Stimulated activated CD8-positive, alpha-beta memory T cell treated with anti-CD3 and anti-CD28 coated beads, Interleukin-4, amount 100 ng/mL, for 4 hours (primary cell): ENCODE measurements around the gene PIGU.
A peak's percentile ranks its signal among the peaks of the same experiment; 100 is the strongest.
"Not testable (repeated sequence)": the region's sequence is repeated elsewhere in the genome, so short reads cannot be mapped to it uniquely, and the experiment has no call there.

Experiments used
- DNase-seq, 2 donors: peaks; one replicate each; pipeline ENCODE4 v3.0.0-alpha.2; 2020; ENCODE audit warnings: low read depth in 2 of 2, low spot score in 1 of 2

The PIGU gene, protein sequence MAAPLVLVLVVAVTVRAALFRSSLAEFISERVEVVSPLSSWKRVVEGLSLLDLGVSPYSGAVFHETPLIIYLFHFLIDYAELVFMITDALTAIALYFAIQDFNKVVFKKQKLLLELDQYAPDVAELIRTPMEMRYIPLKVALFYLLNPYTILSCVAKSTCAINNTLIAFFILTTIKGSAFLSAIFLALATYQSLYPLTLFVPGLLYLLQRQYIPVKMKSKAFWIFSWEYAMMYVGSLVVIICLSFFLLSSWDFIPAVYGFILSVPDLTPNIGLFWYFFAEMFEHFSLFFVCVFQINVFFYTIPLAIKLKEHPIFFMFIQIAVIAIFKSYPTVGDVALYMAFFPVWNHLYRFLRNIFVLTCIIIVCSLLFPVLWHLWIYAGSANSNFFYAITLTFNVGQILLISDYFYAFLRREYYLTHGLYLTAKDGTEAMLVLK

DNA sequence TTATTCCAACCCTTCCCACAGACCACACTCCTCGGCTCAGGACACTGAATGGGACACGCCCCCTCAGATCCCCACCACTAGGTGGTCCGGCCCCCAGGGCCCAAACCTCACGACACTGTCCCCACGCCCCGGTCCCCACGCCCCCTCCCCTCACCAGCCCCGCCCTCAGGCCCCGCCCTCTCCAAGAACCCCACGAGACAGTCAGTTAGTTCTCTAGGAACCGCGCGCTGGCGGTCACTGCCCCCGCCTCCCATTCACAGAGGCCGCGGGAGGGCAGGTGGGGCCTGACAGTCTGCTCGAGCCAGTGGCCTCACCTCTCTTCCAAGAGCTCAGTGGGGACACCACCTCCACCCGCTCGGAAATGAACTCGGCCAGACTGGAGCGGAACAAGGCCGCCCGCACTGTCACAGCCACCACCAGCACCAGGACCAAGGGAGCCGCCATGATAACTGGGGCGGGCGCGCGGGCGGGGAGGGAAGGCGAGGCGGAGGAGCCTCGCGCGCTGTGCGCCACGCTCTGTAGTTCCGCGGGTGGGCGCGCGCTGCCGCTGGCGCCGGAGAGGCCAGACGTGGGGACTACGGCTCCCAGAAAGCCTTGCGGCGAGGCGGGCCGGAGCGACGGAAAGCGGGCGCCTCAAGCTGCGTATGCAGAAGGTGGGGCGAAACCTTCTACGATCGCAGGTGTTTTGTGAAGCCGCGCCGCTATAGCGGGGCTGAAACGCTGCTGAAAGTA lies at the start of gene PIGU:
Gene PIGU, minus strand, starts transcription at position 451 of the 732 bp plus-strand sequence. Its CDS starts 7 bp downstream, at position 444.
- peak; percentile 86 to 93 for DNase-seq

DNA sequence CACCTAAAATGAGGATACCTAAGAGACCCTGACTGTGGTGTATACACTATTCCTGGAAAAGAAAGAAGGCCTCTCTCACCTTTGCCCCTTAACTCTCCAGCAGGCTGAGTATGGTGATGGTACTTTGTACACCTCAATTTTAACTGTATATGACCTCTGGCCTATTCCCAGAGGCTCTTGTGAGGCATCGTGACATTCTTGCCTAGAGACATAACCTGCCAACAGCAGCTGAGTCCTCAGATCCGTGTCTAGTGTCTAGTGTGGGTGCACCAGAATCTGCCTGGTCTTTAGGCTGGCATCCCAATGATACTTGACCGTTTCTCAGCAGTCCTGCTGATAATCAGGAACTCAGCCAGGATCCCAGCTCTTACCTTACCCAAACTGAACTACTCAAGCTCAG lies 47.3 kb upstream of the PIGU start:
- DNase-seq = no peak

DNA sequence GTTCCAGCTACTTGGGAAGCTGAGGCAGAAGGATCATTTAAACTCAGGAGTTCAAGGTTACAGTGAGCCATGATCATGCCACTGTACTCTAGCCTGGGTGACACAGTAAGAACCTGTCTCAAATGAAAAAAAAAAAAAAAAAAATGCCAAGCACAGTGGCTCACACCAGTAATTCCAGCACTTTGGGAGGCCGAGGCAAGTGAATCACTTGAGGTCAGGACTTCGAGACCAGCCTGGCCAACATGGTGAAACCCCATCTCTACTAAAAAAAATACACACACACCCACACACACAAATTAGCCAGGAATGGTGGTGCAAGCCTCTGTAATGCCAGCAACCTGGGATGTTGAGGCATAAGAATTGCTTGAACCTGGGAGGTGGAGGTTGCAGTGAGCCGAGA lies 45.7 kb upstream of the PIGU start:
- DNase-seq = not testable (repeated sequence)

DNA sequence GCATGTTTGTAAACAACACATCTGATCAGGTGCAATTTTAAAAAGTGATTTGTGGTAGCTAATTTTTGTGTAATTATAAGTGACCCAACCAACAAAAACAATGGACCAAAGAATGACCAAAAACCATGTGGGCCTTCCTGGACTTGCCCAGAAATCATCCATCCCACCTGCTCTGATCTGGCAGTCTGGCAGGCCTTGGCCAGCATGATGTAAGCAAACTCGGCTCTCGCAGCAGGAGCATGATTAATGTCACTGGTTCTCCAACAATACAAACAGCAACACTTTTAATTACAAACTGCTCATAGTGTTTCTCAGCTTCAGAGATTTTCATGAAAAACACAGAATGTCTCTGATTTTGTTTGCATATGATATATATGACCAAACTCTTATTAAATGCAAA lies 43.4 kb upstream of the PIGU start:
- no peak for DNase-seq

DNA sequence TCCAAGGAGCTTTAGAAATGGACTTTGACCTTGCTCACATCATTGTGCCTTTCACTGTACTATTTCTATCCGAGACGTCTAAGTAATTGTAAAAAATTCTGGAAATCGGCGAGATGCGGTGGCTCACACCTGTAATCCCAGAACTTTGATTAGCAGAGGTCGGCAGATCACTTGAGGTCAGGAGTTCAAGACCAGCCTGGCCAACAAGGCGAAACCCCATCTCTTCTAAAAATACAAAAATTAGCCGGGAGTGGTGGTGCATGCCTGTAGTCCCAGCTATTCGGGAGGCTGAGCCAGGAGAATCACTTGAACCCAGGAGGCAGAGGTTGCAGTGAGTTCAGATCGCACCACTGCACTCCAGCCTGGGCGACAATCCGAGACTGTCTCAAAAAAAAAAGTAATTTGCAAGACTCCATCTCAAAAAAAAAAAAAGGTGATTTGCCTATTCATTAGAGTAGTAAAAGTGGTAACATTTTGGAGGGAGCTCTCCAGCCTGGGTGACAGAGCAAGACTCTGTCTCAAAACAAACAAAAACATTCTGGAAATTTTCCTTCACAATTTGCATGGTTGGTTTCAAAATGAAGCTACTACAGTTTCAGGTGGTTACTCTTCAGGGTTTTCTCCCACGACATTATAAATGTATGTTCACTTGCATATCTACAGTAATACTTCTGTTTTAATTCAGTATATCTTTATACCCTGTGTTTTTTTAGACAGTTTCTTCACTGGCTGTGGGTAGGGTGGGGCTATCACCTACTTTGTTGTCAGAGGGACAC lies 42.5 kb upstream of the PIGU start:
- not testable (repeated sequence) for DNase-seq

DNA sequence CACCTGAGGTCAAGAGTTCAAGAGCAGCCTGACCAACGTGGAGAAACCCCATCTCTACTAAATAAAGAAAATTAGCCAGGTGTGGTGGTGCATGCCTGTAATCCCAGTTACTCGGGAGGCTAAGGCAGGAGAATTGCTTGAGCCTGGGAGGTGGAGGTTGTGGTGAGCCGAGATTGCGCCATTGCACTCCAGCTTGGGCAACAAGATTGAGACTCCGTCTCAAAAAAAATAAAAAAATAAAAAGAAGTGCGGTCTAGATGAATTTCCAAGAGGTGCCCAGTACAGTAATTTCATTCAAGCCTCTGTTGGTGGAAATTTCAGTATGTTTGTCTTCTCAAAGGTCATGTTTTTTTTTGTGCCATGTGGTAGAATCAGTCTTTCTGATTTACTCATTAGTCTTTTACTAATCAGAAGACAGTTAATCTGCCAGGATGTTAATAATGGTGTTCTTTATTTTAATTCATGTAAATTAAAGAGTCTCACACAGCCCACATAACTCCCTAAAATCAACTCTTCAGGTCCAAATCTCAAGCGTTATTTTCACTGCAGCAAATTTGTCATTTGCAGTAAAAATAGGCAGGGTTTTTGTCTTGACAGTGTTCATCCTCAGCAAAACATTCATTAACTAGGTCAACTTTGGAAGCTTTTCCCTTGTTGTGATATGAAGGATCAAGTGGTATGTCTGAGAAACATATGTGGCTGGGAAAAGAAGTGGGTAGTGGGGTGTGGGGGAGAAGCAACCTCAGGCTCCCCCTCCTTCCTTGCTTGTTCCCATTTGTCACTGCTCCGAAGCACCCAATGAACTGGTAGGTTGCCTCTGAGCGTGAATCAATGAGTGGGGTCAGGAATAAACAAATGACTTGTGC lies 40.6 kb upstream of the PIGU start:
- DNase-seq = no peak

DNA sequence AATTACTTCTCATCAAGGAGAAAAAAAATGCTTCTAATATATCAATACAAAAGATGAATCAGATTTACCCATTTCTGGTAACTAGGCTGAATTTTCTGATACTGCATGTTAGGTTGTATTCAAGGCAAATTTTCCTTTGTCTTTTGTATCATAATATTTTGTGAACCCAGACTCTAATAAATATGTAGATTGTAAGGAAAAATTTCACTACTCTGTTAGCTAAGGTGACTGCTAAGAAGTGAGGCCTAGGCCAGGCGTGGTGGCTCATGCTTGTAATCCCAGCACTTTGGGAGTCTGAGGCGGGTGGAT lies 40.0 kb upstream of the PIGU start:
- DNase-seq = no peak

DNA sequence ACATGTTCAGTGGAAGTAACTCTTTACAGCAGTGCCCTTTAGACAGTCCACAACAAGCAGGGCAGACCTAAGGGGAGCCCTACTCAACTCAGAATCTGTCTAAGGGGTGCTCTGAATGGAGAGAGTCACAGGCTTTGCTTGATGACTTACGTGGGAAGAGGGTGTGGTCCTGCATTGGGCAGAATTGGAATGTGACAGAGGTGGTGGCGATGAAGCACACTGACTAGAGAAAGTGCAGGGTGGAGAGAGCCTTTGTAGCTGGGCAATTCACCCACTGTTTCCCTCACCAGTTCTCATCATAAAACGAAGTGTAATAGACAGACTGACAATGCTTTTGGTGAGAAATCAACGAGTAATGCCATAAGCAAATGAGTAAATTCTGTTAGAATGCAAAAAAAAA lies 38.5 kb upstream of the PIGU start:
- no peak for DNase-seq

DNA sequence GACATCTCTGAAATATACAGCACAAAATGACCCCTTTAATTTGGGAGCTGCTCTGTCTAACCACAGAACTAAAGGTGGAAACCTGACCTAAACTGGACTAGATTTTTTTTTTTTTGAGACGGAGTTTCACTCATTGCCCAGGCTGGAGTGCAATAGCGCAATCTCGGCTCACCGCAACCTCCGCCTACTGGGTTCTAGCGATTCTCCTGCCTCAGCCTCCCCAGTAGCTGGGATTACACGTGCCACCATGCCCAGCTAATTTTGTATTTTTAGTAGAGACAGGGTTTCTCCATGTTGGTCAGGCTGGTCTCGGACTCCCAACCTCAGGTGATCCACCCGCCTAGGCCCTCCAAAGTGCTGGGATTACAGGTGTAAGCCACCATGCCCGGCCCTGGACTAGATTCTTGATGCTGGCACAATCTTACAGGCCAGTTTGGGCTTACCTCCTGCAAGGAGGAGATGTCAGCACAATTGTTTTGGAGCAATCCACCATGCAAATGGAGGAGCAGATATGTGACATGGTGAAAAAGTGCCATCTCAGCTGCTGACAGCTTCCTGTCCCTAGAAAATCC lies 37.1 kb upstream of the PIGU start:
- not testable (repeated sequence) for DNase-seq

DNA sequence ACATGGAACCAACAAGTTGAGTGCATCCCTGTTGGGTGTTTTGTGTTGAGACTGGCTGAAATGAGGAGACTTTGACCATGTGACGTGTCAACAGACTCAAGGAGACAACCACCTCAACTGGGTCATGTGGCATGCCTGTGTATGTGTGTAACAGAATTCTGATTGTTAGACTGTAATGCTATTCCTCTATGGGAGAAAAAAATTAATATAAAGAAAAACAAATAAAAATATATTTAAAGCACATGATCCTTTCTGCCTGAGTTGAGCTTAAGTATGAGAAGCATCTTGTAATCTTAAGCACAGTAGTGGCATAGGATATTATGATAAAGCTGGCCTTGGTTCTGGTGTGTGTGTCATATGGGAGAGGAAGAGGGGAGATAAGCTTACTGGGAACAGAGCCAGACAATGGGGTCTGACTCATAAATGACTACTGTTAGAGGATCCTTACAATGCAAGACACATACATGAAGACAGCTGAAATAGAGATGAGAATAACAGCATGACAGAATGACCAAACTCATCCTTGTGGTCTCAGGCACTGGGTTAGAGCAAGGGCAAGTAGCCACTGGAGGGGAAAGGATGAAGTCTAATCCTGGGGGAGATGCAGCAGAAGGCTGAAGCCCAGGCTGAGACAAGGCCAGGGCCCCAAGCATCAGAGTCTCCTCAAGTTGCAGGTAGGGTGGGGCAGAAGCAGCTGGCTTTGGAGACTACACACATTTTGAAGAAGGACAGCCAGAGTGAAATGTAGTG lies 36.5 kb upstream of the PIGU start:
- no peak for DNase-seq

DNA sequence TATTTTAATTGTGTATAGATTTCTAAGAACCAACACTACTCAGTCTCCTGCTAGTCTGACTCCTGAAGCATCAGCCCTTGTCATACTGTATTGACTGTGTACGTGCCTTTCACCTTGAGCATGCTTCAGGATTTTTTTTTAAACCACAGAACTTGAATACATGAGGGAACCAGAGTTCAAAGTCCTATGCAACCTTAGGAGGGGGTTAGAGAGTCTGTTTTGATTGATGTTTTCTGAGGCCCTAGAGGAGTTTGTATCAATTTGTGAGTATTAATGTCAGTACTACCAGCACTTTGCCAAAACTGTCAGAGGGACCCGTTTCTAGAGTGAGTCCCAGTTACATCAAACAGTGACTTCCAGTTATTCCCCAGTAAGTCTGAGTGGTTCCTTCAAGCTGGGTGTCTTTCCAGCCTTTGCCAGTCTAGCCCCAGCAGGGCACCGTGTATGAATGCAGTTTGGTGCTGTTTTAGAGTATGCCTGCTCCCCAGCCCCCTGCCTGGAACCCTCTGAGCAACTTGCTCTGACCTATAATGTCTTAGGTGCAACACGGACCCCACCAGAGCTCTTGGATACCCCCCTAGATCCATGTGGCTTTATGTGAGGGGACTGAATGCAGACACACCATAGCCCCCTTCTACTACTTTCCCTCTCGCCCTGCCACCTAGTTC lies 35.8 kb upstream of the PIGU start:
- no peak for DNase-seq

DNA sequence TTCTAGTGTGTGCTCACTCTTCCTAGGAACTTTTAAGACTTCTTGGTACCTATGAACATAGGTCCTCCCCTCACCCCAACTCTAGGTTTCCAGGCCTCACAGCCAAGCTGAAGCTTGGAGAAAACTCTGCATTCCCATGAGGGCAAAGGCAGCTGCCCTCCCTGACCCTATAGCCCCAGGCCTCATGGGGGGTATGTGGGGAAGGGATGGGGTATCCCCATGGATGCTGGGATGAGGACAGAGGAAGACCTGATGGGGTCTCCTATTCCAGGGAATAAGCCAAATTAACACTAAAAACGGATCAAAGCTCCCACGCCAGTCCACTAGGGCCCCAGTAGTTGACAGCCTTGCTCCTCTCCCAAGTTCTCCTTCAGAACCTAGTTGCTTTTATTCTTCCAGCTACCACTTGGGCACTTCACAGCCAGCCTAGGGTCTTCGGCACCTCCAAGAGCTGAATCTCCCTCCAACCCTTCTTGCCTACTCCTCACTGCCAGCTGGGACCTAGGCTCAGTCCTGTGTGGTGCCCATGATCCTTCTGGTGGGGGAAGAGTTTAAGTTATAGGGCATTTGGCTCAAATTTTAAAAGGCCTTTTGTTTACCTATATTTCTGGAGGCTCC lies 35.0 kb upstream of the PIGU start:
- DNase-seq = no peak

DNA sequence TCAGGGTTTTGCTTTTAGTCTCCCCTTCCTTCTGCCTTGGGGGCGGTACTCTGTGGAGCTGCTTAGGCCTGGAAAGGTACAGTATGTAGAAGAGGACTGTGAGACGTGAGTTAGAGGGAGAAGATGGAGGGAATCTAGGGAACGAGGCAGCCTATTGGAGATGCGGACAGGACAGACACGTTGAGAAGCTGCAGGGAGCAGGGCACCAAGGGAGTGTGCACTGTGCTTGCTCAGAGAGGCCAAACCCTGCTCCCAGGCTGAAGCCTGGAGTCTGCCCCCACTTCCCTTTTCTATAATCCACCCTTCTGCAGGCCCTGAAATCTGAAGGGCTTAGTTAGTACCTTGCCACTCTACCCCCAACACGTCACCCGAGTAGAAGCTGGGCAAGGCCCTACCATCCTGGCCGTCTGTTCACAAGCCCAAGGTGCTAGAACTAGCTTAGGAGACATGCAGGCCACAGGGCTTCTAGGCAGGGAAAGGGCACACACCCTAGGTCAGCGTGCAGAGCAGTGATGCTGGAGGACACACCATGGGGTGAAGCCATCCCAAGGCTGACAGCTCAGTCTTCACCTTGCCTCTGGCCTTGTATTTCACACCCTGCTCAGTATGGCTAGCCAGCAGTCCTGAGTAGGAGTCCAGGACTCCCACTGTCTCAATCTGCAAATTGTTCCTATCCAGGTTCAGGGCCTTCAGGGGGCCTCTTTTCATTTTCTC lies 34.1 kb upstream of the PIGU start:
- no peak for DNase-seq

DNA sequence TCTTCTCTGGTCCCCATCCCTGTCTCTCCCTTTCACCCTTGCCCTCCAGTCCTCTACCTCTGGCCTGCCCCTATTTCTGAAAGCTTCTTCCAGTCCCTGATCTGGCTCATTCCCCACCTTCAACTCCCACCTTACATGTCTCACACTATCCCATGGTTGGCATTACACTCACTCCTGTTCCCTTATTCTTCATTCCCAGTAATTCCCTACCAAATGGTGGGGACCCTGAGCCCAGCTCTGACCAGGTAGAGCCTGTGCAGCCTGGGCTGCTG lies 33.6 kb upstream of the PIGU start:
- DNase-seq = no peak

DNA sequence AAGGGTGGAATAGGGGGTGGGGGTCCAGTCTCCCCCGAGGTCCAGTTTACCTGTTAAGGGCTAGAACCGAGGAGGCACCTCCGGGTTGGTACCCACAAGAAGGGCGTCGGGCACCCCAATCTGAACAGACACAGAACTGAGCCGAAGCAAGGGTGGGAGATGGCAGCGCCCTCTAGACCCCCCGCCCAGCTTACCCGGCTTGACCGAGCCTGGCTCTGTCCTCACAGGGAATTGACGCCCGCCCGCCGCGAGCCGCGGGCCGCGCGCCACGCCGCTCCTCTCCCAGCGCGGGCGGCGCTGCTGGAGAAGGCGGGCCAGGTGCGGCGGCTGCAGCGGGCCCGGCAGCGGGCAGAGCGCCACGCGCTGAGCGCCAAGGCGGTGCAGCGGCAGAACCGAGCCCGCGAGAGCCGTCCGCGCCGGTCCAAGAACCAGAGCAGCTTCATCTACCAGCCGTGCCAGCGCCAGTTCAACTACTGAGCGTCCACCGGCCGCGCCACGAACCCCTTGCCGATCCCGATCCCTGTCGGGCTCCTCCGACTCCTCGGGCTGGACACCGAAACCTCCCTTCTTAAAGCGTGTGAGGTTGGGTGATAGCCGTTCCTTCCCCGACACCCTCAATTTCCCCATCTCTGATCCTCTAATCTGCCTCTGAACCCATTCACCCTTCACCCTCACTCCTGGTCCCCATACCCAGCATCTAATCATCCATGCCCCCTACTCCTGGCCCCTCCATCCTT lies 33.1 kb upstream of the PIGU start:
- DNase-seq = peak in 1 of 2 donors; percentile 38

DNA sequence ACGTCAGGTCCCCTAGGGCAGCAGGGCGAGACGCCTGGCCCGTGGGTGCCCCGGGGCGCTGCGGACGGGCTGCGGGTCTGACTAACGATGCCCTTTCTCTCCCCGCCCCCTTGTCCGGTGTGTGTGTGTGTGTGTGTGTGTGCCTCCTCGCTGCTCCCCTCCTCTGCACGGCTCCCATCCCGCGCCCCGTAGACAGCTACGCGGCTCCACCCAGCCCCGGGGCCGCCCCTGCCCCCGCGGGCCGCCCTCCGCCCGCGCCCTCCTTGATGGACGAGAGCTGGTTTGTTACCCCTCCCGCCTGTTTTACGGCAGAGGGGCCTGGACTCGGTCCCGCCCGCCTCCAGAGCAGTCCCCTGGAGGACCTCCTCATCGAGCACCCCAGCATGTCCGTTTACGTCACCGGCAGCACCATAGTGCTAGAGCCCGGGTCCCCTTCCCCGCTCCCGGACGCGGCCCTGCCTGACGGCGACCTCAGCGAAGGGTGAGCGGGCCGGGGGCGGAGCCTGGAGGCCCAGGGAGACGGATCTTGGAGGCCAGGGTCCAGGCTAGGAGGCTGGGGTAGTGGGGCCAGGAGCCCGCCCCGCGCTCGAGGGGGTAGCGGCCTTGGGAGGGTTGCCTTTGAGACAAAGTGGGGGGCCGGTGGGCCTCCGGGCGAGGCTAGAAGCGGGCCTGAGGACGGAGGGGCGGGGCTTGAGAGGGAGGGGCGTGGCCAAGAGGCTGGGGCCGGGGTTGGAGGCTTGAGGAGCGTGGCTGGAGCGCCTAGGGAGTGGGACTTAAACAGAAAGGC lies 32.3 kb upstream of the PIGU start:
- peak; percentile 66 for DNase-seq

DNA sequence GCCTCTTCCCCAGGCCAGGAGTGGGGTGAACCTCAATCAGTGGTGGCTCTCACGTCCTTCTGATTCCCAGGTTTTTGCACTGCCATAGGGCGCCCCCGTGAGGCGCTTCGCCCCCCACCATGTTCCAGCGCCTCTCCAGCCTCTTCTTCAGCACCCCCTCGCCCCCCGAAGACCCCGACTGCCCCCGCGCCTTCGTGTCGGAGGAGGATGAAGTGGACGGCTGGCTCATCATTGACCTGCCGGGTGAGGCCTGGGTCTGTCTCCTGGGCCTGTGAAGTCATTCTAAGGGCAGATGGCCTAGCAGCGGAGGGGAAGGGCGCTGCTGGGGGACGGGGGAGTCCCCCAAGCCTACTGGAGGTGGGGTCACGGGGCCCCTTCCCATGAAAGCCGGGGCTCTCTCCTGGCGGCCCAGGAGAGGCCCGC lies 31.7 kb upstream of the PIGU start:
- DNase-seq = no peak
